ENCODE data around the gene MCUR1. TPM values are rescaled to one million over a fixed set of nuclear protein-coding genes. Genes with fewer than 3 reads are reported as not detected.
A peak's percentile ranks its signal among the peaks of the same experiment; 100 is the strongest.
"Not testable (repeated sequence)": the region's sequence is repeated elsewhere in the genome, so short reads cannot be mapped to it uniquely, and the experiment has no call there.

MCUR1 gene
- total RNA-seq, 1 donor from 2014 or later, result 34.6 TPM

DNA sequence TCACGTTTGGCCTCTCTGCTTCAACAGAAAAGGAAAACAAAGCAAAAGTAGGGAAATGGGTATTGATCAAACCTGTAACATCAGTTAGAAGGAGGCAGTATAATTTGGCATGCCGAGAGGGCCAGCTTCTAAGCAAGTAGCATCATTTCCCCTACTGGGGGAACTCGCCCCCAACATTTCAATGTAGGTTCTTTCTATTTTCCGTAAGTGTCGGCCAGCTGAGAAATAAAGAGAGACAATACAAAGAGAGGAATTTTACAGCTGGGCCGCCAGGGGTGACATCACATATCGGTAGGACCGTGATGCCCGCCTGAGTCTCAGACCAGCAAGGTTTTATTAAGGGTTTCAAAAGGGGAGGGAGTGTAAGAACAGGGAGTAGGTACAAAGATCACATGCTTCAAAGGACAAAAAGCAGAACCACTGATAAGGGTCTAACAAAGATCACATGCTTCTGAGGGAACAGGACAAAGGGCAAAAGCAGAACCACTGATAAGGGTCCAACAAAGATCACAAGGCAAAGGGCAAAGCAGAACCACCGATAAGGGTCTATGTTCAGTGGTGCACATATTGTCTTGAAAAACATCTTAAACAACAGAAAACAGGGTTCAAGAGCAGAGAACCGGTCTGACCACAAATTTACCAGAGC lies 14.4 kb upstream of the MCUR1 start:
- DNase-seq, result not testable (repeated sequence)

DNA sequence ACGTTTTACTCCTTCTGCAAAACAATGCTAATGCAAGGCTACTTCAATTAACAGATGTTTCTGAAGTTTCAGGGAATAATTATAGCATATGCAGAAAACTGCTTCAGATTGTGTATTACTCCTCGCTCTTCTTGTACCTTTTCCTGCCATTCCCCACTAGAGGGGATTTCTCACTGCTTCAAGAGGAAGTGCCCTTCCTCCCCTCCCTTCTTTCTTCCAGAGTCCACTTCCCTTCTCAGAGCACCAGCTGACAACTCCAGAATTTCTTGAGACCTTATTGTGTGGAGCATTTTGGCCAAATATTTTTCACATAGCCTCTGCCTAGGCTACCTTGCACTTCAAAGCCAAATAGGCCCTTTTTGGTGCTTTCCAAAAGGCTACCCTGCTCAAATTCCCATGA lies 12.7 kb upstream of the MCUR1 start:
- DNase-seq, result no peak

DNA sequence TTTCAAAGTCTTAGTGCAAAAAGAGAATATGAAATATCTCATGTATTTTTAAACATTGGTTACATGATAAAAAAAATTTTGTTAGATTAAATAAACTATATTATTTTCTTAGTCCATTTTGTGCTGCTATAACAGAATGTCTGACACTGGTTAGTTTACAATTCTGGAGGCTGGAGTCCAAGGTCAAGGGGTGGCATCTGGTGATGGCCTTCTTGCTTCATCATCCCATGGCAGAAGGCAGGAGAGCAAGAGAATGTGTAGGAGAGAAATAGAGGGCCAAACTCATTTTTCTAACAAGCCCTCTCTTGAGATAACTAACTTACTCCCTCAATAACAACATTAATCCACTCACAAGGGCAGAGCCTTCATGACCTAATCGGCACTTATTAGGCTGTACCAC lies 11.5 kb upstream of the MCUR1 start:
- DNase-seq, result no peak

DNA sequence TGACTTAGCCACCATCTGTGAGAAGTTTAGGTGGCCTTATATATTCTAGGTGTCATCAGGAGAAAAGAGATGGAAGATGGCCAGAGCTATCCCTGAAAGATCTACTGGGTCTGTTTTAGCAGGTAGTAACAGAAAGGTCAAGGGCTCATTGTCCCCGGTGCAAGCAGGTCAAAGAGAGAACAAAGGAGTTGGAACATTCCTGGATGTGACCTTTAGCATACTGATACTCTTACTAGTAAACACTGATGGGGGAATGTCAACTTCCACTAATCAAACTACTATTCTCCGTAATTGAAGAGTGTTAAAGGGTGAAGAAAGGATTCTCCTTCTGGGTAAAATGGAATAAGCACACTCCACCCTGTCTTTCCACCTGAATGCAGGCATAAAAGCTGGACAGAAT lies 4.0 kb upstream of the MCUR1 start:
- DNase-seq, result no peak

GRCh38 chr6:13814938-13815575 lies 700 bp upstream of the MCUR1 start:
- no peak for DNase-seq

- DNase-seq, result peak; percentile 43
Observed at GRCh38 chr6:13813621-13814175, 659 bp downstream of the MCUR1 start.

- DNase-seq, result no peak
Observed at GRCh38 chr6:13813026-13813425, 1.3 kb downstream of the MCUR1 start.

DNA sequence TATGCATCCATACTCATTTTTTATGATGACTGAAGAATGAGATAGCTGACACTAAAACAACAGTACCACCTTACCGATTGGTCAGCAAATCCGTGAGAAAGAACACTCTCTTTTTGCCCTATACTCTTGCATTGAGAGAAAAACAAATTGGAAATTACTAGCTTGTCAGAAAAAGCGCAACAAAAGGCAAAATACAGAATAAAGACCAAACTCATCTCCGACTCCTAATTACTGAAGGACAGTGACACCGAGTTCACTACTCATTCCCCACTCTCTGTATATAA lies 2.1 kb downstream of the MCUR1 start:
- DNase-seq, result no peak

GRCh38 chr6:13811627-13812358 lies 2.6 kb downstream of the MCUR1 start:
- DNase-seq, result no peak

DNA sequence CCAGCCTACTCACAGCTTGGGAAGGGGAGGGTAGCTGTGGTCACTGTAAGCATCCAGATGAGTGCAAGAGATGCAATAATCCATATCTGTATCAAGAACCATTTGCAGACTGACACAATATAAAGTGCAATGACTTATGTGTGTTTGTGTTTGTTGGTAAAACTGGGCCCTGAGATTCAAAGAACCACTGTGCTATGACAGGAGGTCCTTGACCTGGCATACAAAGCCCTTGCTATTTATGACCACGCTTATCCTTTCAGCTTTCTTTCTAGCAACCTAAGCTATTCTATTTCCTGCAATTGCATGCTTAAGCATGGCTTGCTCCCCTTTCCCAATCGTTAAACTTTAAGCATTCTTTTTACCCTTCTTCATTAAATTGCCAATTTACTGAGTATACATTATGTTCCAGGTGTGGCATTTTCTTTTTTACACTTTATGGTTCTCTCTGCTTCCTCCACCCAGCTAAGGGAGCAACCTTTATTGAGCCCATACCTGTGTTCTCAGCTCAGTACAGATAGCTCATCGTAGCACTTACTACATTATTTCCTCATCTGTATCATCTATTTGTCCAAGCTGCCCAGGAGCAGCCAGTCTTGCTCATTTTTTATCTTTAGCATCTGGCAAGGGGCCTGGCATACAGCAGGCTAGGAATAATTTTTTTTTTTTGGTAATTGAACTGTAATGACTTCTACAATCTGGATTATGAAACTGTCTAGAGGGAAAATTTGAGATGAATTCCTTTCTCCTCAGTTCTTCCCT lies 3.5 kb downstream of the MCUR1 start:
- DNase-seq, result no peak

DNA sequence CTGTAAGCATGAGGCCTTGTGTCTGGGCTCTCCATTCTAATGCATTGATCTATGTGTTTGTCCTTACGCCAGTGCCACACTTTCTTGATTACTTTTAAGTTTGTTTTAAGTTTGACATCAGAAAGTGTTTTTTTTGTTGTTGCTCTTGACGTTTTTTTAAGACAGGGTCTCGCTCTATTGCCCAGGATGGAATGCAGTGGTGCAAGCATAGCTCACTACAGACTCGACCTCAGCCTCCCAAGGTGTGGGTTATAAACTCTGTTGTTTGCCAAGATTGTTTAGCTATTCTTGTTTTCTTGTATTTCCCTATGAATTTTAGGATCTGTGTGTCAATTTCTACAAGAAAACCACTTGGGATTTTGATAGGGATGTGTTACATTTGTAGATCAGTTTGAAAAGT lies 5.6 kb downstream of the MCUR1 start:
- no peak for DNase-seq

DNA sequence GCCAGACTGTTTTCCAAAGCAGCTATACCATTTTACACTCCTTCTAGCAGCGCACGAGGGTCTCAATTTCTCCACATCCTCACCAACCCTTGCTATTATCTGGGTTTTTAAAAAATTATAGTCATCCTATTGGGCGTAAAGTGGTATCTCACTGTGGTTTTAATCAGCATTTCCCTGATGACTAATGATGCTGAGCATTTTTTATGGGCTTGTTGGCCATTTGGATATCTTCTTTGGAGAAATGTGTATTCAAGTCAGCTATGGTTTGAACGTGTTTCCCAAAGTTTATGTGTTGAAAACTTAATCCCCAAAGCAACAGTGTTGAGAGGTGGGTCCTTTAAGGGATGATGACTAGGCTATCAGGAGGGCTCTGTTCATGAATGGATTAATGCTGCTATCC lies 6.7 kb downstream of the MCUR1 start:
- no peak for DNase-seq

- no peak for DNase-seq
Observed at GRCh38 chr6:13803581-13803980, 10.8 kb downstream of the MCUR1 start.

DNA sequence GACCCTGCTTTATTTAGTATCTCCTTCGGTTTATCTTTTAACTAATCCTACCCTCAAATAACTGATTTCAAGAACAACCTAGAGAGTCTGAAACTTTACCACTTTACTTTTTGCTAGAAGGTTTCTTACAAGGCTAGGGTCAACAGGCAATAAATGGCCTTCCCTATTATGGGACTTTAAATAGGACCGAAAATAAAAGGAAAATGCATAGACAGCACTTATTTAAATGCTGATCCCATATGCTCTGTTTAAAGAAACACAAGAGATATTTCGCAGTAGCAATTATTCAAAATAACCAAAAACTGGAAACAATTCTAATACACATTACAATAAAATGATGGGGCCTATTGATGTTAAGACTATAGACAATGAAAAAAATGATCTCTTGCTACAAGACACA lies 13.7 kb downstream of the MCUR1 start:
- no peak for DNase-seq

- DNase-seq, result no peak
Observed at GRCh38 chr6:13796781-13797180, 17.6 kb downstream of the MCUR1 start.

DNA sequence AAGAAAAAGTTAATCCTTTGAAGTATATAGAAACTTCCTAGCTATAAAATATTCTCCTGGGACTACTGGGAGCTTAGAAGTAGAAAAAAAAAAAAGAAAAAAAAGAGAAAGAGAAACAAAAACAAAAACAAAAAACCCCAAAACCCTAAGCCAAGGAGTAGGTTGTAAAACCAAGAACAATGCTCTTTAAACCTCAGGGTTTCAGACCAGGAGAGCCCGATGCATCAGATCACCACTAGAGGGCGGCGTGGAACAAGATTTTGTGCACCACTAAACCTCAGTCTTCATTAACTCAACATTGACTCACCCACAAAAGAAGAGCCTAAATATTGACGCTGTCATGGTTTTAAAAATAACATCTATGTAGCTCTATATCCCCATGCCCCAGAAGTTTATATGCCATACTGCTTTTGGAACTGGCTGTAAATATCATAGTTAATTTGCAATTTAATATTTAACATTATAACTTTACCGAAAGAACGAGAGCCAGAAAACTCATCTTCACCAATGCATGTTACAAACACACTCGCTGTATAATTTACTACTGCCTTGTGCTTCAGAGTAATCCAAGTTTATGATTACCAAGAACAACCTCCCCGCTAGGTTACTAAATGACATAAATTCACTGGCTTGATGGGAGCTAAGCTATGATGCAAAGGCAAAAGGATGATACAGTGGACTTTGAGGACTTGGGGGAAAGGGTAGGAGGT lies 19.2 kb downstream of the MCUR1 start:
- DNase-seq, result peak; percentile 42

DNA sequence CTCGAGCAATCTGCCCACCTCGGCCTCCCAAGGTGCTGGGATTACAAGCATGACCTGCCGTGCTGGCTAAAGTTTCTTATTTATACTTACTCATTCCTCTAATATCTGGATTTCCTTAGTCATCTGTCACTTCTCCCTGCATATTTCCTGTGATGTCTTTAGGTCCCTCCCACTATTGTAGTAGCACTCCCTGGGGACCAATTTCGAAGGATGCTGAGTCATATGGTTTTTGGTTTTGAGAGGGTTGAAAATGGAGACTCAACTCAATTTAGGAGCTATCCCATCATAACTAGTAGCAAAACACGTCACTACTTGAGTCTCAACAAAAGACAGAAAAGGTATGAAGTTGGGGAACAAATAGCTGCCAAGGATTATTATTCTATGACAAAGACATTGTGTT lies 20.2 kb downstream of the MCUR1 start:
- no peak for DNase-seq

DNA sequence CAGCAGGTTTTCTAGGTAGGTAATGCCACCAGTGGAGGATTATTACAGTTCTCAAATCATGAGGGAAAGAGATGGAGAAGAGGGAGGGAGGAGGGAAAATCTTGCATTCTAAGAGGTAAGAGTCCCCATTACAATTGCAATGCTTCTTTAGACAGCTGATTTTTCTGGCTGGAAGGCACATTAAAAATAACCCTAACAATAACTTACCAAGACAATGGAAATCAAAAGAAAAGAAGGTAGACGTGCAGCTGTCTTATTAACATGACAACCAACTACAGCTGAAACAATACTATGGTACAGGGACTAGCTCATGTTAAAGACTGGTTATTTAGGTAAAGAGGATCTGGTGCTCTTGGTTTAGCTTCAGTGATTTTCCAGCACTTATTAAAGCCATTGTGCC lies 24.6 kb downstream of the MCUR1 start:
- DNase-seq, result no peak

DNA sequence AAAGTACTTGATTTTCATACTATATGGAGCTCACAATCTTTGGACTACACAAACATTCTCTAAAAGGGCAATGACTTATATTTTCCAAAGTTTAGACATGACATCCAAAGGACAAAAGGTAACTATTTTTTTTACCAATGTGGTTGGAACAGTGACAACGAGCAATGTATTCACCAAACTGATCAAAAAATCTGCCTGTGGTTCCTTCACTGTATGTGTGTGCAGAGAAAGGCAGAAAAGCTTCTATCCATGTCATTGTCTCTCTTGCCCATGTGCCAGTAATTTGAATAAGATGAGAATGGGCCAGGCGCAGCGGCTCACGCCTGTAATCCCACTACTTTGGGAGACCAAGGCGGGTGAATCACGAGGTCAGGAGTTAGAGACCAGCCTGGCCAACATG lies 25.5 kb downstream of the MCUR1 start:
- no peak for DNase-seq

DNA sequence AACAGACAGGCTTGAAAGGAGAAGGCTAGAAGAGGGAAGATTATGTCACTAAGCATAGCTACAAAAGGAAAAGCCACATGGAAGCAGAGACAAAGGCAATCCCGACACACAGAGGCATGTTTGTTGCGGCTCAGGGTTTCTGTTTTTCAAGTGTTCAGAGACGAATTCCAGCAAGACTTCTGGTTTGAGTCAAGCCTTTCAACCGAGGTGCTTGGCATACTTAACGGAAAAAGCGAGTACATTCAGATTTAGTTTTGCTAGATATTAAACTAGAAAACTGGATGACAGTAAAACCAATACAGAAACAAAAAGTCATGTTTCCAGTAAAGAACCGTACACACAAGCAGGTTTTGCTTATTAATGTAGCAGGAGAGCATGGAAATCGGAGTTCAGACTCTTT lies 27.2 kb downstream of the MCUR1 start:
- DNase-seq, result no peak

- DNase-seq, result not testable (repeated sequence)
Observed at GRCh38 chr6:13780162-13780561, 34.2 kb downstream of the MCUR1 start.

DNA sequence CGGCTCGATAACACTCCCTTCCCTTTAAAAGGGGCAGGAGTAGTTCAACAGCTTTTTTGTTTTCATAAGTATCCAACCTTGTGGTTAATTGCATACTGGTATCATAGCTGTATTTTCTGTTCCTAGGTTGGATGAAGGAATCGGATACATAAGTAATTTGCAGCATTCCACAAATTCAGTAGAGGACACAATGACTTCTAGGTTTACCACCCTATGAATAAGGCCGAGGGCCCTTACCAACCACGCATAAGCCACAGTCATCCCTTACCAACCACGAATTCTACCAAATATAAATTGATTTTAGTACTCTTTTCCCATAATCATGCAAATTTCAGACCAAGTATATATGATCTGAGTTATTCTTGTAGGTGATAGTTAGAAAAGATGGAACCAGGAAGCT lies 36.3 kb downstream of the MCUR1 start:
- DNase-seq, result no peak

Data from occipital lobe (tissue), 2 donors.